Esophagus squamous epithelium (tissue), 4 donors: ENCODE measurements around the gene COPG2.

ENCODE experiments used
- POLR2A ChIP-seq, 4 donors: fragments of 450-650 bp; IDR thresholded peaks; one replicate each; pipeline ENCODE4 v1.6.1; 2017; ENCODE audit warnings: antibody characterized with exemption in 4 of 4, mild to moderate bottlenecking in 4 of 4, moderate library complexity in 3 of 4
- TF ChIP-seq, protein P1 (sequence below), 6 experiments: fragments of 450-650 bp in 4 of 6; fragments of 200-600 bp in 2 of 6; sonication (generic) in 2 of 6; IDR thresholded peaks; one replicate each; pipeline ENCODE4 v1.5.1; 2016 to 2019; ENCODE audit warnings: antibody characterized with exemption in 6 of 6, mild to moderate bottlenecking in 4 of 6, moderate library complexity in 4 of 6

DNA sequence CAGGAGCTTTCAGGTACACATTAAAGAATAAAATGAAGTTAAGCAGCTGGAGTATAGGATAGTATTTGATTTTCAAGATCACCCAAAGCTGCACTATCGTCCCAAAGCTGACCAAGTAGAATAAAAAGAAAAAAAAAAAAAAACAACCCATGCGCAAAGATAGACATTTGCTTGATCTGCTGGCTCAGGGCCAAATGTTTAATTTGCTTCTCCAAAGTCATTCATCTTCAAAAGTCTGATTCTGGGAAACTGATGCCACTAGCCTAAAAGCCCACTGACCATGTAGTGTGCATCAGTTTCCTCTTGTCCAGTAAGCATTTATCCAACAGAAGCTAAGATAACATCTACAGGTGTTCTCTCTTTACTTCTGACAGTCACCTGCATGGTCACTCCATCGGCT lies 162.2 kb downstream of the COPG2 start:
- TF ChIP-seq, protein P1, sequence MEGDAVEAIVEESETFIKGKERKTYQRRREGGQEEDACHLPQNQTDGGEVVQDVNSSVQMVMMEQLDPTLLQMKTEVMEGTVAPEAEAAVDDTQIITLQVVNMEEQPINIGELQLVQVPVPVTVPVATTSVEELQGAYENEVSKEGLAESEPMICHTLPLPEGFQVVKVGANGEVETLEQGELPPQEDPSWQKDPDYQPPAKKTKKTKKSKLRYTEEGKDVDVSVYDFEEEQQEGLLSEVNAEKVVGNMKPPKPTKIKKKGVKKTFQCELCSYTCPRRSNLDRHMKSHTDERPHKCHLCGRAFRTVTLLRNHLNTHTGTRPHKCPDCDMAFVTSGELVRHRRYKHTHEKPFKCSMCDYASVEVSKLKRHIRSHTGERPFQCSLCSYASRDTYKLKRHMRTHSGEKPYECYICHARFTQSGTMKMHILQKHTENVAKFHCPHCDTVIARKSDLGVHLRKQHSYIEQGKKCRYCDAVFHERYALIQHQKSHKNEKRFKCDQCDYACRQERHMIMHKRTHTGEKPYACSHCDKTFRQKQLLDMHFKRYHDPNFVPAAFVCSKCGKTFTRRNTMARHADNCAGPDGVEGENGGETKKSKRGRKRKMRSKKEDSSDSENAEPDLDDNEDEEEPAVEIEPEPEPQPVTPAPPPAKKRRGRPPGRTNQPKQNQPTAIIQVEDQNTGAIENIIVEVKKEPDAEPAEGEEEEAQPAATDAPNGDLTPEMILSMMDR (IDR thresholded peaks at IDR 0.05), result no peak
- TF ChIP-seq POLR2A (IDR thresholded peaks at IDR 0.05), result no peak
